GM12872 (cell line): Measurements from ENCODE around the gene GPX2.
A peak's percentile ranks its signal among the peaks of the same experiment; 100 is the strongest.

ENCODE experiments used
- TF ChIP-seq, protein P1 (sequence below): IDR thresholded peaks from 3 replicates; pipeline ENCODE4 v1.5.1; 2011; ENCODE audit warnings: low read depth, mild to moderate bottlenecking, low read length, moderate library complexity; ENCODE audit not compliant: insufficient read depth

GPX2 gene

DNA sequence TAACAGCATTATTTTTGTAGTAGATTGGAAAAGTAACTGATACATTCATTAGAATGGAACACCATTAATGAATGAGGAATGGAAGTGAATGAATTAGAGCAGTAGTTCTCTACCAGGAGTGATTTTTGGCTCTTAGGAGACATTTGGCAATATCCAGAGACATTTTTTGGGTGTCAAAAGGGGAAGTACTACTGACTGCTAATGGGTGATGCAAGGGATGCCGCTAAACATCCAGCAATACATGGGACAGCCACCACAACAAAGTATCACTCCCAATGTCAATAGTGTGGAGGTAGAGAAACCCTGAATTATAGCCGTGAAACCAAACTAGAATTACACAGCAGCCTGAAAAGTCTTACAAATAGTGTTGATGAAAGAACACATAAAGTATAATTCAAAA, 26.7 kb downstream of the GPX2 start:
- TF ChIP-seq, protein P1, sequence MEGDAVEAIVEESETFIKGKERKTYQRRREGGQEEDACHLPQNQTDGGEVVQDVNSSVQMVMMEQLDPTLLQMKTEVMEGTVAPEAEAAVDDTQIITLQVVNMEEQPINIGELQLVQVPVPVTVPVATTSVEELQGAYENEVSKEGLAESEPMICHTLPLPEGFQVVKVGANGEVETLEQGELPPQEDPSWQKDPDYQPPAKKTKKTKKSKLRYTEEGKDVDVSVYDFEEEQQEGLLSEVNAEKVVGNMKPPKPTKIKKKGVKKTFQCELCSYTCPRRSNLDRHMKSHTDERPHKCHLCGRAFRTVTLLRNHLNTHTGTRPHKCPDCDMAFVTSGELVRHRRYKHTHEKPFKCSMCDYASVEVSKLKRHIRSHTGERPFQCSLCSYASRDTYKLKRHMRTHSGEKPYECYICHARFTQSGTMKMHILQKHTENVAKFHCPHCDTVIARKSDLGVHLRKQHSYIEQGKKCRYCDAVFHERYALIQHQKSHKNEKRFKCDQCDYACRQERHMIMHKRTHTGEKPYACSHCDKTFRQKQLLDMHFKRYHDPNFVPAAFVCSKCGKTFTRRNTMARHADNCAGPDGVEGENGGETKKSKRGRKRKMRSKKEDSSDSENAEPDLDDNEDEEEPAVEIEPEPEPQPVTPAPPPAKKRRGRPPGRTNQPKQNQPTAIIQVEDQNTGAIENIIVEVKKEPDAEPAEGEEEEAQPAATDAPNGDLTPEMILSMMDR: no peak

DNA sequence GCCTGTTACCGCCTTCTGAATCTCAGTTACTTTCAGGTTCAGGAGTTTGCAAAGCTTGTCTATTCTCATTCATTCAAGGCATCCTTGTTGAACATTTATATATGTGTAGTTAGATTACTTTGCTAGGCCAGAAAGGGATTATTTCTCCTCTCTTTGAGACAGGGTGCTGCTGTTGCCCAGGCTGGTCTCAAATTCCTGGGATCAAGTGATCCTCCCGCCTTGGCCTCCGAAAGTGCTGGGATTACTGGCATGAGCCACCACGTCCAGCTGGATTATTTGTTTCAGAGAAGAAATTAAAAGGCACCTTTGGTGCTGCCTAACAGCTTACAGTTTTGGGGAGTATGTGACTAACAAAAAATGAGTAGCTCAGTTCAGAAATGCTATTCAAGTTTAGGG, 27.5 kb downstream of the GPX2 start:
- TF ChIP-seq, protein P1: no peak

DNA sequence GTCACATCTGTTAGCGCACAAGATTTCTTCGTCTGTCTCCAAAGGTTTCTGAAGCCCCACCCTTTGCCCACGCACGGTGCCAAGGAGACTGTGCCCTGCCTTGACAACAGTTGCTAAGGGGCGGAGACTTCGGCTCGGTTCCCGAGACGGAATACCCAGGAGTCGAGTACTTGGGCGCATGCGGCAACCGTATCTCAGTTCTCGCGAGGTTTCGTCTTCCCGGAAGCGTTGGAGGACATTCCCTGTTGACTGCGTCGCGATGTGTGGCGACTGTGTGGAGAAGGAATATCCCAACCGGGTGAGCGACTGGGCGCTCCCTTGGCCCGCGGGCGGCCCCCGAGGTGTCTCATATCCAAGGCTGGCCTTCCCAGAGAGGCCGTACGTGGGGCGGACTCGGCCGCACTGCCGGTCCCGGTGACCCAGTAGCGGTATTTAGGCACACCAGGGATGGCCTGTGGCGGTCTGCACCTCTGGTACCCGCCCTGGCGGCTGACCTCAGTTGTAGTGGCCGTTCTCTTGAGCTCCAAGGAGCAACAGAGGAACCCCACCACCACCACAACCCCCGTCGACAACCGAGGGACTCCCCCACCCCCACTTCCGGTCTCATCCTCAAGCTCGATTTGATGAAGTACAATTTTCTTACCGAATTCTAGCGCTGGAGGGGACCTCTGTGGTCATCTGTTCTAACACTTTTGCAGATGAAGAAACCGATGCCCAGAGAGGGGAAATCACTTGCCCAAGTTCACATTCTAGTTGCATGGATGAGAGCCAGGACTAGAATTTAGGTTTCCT, 28.1 kb downstream of the GPX2 start, which contains the start of gene CHURC1:
Gene CHURC1, plus strand, starts transcription at position 219 of the 792 bp plus-strand sequence. Its CDS starts 41 bp downstream, at position 260.
- TF ChIP-seq, protein P1: no peak

- TF ChIP-seq, protein P1: no peak
Measured at GRCh38 chr14:64912261-64912660, 30.3 kb downstream of the GPX2 start.

DNA sequence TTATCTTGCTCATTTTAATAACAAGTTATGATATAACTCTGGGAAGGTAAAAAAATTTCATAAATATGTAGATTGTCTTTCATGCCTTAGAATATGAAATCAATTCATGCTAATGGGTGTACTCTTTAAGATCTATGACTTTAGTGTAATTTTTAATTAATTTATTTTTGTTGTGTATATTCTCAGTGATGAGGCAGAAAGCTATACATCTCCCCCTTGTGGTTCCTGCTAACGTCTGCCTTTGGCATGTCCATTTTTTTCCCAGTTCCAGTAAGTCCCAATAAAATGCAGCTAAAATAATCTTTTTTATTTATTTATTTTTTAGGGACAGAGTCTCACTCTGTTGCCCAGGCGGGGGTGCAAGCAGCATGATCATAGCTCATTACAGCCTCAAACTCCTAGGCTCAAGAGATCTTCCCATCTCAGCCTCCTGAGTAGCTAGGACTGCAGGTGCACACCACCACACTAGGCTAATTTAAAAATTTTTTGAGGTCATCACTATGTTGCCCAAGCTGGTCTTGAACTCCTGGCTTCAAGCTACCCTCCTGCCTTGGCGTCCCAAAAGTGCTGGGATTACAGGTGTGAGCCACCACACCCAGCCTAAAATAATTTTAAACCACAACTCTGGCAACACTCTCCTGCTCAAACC, 31.6 kb downstream of the GPX2 start:
- TF ChIP-seq, protein P1: peak; percentile 32; the same call in 1 of the 3 replicates

DNA sequence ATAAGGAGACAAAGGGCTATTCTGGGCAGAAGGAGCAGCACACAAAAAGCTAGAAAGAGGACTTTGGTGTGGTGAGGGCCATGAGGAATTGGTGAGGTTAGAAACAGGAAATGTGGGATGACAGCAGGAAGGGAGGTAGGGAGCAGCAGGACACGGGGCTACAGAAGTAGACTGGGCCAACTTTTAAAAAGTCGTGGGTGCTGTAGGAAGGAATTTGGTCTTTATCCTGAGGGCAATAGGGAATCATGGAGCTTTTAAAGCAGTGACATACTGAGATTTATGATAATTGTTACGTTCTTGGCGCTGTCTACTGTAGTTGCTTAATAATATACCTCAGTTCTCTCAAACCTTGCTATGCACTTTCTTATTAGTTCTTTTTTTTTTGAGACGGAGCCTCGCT, 36.5 kb downstream of the GPX2 start:
- TF ChIP-seq, protein P1: no peak

DNA sequence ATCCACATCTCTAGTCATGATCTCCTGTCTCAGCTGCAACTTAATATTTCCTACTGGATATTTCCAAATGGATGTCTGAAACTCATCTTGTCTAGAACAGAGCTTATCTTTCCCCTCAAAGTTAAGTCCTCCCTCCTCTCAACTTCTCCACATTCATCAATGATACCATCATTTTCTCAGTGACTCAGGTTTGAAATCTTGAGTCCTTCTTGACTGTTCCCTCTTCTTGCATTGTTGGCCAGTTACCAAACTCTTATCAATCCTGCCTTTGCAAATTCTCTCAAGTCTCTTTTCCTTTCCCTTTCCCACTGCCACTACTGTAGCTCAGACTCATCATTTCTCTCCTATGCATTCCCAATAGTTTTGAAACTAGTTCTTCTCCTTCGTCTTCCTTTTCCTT, 42.6 kb downstream of the GPX2 start:
- TF ChIP-seq, protein P1: no peak
